A549 treated with AZD9567 at 1 μM for 4 hours (cell line): ENCODE results near the gene LAMB4. TPM values are rescaled to one million over a fixed set of nuclear protein-coding genes. Genes with fewer than 3 reads are reported as not detected.

Experiments
- total RNA-seq: library from RNA; stranded (reverse); fragments of 200-300 nt; extraction: Qiagen RNA extraction; gene quantifications from 5 replicates; pipeline ENCODE4 v1.2.3, GENCODE V29; 2022; ENCODE audit not compliant: insufficient read depth

The LAMB4 gene, protein sequence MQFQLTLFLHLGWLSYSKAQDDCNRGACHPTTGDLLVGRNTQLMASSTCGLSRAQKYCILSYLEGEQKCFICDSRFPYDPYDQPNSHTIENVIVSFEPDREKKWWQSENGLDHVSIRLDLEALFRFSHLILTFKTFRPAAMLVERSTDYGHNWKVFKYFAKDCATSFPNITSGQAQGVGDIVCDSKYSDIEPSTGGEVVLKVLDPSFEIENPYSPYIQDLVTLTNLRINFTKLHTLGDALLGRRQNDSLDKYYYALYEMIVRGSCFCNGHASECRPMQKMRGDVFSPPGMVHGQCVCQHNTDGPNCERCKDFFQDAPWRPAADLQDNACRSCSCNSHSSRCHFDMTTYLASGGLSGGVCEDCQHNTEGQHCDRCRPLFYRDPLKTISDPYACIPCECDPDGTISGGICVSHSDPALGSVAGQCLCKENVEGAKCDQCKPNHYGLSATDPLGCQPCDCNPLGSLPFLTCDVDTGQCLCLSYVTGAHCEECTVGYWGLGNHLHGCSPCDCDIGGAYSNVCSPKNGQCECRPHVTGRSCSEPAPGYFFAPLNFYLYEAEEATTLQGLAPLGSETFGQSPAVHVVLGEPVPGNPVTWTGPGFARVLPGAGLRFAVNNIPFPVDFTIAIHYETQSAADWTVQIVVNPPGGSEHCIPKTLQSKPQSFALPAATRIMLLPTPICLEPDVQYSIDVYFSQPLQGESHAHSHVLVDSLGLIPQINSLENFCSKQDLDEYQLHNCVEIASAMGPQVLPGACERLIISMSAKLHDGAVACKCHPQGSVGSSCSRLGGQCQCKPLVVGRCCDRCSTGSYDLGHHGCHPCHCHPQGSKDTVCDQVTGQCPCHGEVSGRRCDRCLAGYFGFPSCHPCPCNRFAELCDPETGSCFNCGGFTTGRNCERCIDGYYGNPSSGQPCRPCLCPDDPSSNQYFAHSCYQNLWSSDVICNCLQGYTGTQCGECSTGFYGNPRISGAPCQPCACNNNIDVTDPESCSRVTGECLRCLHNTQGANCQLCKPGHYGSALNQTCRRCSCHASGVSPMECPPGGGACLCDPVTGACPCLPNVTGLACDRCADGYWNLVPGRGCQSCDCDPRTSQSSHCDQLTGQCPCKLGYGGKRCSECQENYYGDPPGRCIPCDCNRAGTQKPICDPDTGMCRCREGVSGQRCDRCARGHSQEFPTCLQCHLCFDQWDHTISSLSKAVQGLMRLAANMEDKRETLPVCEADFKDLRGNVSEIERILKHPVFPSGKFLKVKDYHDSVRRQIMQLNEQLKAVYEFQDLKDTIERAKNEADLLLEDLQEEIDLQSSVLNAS (N-terminal part only)
- 0.18 to 0.34 TPM (median 0.23 TPM) in 4 of 5 replicates, not detected in the other for total RNA-seq

DNA sequence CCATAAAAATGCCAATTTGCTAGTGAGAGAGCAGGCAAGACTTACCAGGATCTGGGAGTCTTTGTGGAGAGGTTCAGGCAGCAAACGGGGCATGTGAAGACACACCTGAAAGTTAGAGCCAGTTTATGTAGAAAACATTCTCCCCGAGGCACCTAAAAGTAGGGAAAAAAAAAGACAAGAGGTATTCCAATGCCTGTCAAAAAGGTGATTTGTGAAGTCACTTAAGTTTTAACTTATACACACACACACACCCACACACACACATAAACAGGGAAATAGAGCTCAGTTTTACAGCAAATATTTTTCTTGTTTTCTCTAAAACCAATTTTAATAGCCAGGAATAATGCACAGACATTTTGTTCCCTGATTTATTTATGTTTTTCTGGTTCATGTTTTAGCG is at the start of gene LAMB4:
Gene LAMB4 (minus strand): TSS at position 101 of the 400 bp plus-strand sequence. CDS start 7,197 bp downstream, outside the sequence.

DNA sequence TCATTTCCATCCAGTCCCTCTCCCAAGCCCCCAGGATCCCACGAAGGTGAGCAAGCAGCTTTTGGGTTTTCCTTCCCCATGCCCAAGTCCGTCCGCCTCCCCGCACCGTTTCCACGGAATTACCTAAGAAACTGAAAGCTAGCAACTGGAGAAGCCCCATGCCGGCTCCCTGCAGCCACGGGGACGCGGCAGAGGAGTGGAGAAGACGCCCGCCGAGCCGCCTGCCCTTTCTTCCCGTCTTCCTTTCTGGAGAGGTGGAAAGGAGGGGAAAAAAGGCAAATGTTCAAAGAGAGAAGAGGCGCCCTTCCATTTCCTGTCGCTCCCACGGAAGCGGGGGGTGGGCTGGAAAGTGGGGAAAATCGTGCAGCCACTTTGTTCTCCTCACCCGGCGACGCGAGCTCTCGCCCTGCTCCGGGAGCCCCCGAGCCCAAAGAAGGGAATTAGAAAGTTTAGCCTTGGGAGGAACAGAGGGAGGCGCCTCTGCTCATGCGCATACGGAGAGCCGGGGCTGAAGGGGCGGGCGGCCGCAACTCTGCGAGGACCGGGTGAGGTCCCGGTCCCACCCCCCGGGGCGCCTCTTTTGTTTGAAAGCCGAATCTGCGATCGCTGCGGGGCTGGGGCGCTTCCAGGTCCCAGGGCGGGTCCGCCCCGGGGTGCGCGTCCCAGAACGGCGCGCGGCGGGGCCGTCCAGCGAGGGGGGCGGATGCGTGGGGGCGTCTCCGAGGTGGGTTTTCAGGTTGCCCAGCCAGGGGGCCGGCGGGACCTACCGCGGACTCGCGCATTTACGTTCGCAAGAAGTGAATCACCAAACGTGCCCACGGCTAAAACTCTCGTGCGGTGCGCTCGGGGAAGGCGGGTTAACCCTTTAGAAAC is 127.2 kb downstream of the LAMB4 start, which contains the start of gene LAMB1:
Gene LAMB1 (minus strand): TSS at position 436 of the 873 bp plus-strand sequence. CDS start 276 bp downstream, at position 160.

Other genes with a start within 250 kb of the LAMB4 start
- gene DLD, start 239.2 kb downstream of the LAMB4 start, total RNA-seq = 84.2 to 99.5 TPM (median 94.8 TPM) in 5 replicates
- 77.7 to 104 TPM (median 99.3 TPM) in 5 replicates for gene LAMB1, start 127.2 kb downstream of the LAMB4 start, total RNA-seq